HEK293 (cell line): Measurements from ENCODE around the gene HTR1E.

Experiments
- HIC1 ChIP-seq: fragments of 450-650 bp; formaldehyde crosslinking; IDR thresholded peaks from 2 replicates; pipeline ENCODE4 v1.5.1; 2016; ENCODE audit warnings: missing biosample characterization, missing genetic modification characterization
- REST ChIP-seq: fragments of 450-650 bp; formaldehyde crosslinking; IDR thresholded peaks from 2 replicates; pipeline ENCODE4 v1.5.1; 2016; ENCODE audit warnings: missing biosample characterization, missing genetic modification characterization
- ZNF146 ChIP-seq: fragments of 450-650 bp; formaldehyde crosslinking; IDR thresholded peaks from 2 replicates; pipeline ENCODE4 v1.5.1; 2016; ENCODE audit warnings: missing biosample characterization, missing genetic modification characterization
- ZNF530 ChIP-seq: fragments of 450-650 bp; formaldehyde crosslinking; IDR thresholded peaks from 2 replicates; pipeline ENCODE4 v1.5.1; 2016; ENCODE audit warnings: low read depth, missing biosample characterization, missing genetic modification characterization
- ZNF777 ChIP-seq: fragments of 450-650 bp; formaldehyde crosslinking; IDR thresholded peaks from 2 replicates; pipeline ENCODE4 v1.5.1; 2017; ENCODE audit warnings: missing biosample characterization, missing genetic modification characterization, borderline replicate concordance
- ZSCAN5A ChIP-seq: fragments of 450-650 bp; formaldehyde crosslinking; IDR thresholded peaks from 2 replicates; pipeline ENCODE4 v1.5.1; 2016; ENCODE audit warnings: missing biosample characterization, missing genetic modification characterization
- TF ChIP-seq, protein P1 (sequence below): fragments of 450-650 bp; formaldehyde crosslinking; IDR thresholded peaks from 2 replicates; pipeline ENCODE4 v1.5.1; 2016; ENCODE audit warnings: missing biosample characterization, missing genetic modification characterization
- TF ChIP-seq, protein P2 (sequence below): fragments of 450-650 bp; formaldehyde crosslinking; IDR thresholded peaks from 2 replicates; pipeline ENCODE4 v1.5.1; 2016; ENCODE audit warnings: missing biosample characterization, missing genetic modification characterization

- TF ChIP-seq, protein P1, sequence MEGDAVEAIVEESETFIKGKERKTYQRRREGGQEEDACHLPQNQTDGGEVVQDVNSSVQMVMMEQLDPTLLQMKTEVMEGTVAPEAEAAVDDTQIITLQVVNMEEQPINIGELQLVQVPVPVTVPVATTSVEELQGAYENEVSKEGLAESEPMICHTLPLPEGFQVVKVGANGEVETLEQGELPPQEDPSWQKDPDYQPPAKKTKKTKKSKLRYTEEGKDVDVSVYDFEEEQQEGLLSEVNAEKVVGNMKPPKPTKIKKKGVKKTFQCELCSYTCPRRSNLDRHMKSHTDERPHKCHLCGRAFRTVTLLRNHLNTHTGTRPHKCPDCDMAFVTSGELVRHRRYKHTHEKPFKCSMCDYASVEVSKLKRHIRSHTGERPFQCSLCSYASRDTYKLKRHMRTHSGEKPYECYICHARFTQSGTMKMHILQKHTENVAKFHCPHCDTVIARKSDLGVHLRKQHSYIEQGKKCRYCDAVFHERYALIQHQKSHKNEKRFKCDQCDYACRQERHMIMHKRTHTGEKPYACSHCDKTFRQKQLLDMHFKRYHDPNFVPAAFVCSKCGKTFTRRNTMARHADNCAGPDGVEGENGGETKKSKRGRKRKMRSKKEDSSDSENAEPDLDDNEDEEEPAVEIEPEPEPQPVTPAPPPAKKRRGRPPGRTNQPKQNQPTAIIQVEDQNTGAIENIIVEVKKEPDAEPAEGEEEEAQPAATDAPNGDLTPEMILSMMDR (tag by site-specific recombination): no peak
- no peak for TF ChIP-seq HIC1
- TF ChIP-seq ZNF777 (tag by site-specific recombination): no peak
- TF ChIP-seq ZSCAN5A: no peak
- no peak for TF ChIP-seq ZNF146 (tag by site-specific recombination)
- no peak for TF ChIP-seq ZNF530 (tag by site-specific recombination)
- TF ChIP-seq, protein P2, sequence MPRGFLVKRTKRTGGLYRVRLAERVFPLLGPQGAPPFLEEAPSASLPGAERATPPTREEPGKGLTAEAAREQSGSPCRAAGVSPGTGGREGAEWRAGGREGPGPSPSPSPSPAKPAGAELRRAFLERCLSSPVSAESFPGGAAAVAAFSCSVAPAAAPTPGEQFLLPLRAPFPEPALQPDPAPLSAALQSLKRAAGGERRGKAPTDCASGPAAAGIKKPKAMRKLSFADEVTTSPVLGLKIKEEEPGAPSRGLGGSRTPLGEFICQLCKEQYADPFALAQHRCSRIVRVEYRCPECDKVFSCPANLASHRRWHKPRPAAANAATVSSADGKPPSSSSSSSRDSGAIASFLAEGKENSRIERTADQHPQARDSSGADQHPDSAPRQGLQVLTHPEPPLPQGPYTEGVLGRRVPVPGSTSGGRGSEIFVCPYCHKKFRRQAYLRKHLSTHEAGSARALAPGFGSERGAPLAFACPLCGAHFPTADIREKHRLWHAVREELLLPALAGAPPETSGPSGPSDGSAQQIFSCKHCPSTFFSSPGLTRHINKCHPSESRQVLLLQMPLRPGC (tag by site-specific recombination): no peak
- no peak for TF ChIP-seq REST (tag by site-specific recombination)
These were observed 40.9 kb downstream of the HTR1E start for GRCh38 chr6:86978251-86978650.
